Mesothelial cell of epicardium (in vitro differentiated cells): ENCODE results near the gene EMX1. TPM values are rescaled to one million over a fixed set of nuclear protein-coding genes. Genes with fewer than 3 reads are reported as not detected.

Experiments
- DNase-seq, 2 experiments: peaks; one replicate each; pipeline ENCODE4 v3.0.0; 2021; ENCODE audit warnings: low spot score in 2 of 2; ENCODE audit not compliant: unreplicated experiment in 2 of 2
- H3K27ac Mint-ChIP-seq: 2 replicates; pipeline ENCODE4 v1.8.0; 2021; ENCODE audit warnings: mixed read lengths
- H3K27me3 Mint-ChIP-seq: 2 replicates; pipeline ENCODE4 v1.8.0; 2021; ENCODE audit warnings: low read depth, mixed read lengths
- H3K36me3 Mint-ChIP-seq: 2 replicates; pipeline ENCODE4 v1.8.0; 2021; ENCODE audit warnings: mixed read lengths
- H3K4me1 Mint-ChIP-seq: 2 replicates; pipeline ENCODE4 v1.8.0; 2021; ENCODE audit warnings: mixed read lengths
- H3K4me3 Mint-ChIP-seq: 2 replicates; pipeline ENCODE4 v1.8.0; 2021; ENCODE audit warnings: mild to moderate bottlenecking, moderate library complexity, mixed read lengths
- H3K9me3 Mint-ChIP-seq: 2 replicates; pipeline ENCODE4 v1.8.0; 2021; ENCODE audit warnings: mixed read lengths
- CTCF ChIP-seq: fragments of 200-600 bp; sonication (generic); IDR thresholded peaks from one replicate; pipeline ENCODE4 v1.5.0; 2021; ENCODE audit warnings: antibody characterized with exemption; ENCODE audit not compliant: unreplicated experiment
- total RNA-seq: library from RNA; stranded (reverse); gene quantifications from 3 replicates; pipeline ENCODE4 v1.2.1, GENCODE V29; 2021

Gene EMX1
- total RNA-seq, 1 donor from 2014 or later: not detected

GRCh38 chr2:72915320-72915906 is 1.9 kb upstream of the EMX1 start:
- no peak for TF ChIP-seq CTCF
- peaks cover 18% of the 10 kb centered on the region for H3K4me1 Mint-ChIP-seq
- H3K36me3 Mint-ChIP-seq: no peaks in the 10 kb centered on the region
- H3K27me3 Mint-ChIP-seq: peaks cover 89% of the 10 kb centered on the region
- peak in 1 of 2 experiments; percentile 37 for DNase-seq
- peak overlapping the region; percentile 44 for H3K4me3 Mint-ChIP-seq
- no peak overlapping the region for H3K27ac Mint-ChIP-seq
- no peaks in the 10 kb centered on the region for H3K9me3 Mint-ChIP-seq

GRCh38 chr2:72915907-72916742 is 1.2 kb upstream of the EMX1 start:
- H3K27ac Mint-ChIP-seq: no peak overlapping the region
- DNase-seq: peak in 1 of 2 experiments; percentile 69
- H3K27me3 Mint-ChIP-seq: peaks cover 89% of the 10 kb centered on the region
- TF ChIP-seq CTCF: no peak
- H3K9me3 Mint-ChIP-seq: no peaks in the 10 kb centered on the region
- H3K36me3 Mint-ChIP-seq: no peaks in the 10 kb centered on the region
- H3K4me1 Mint-ChIP-seq: peaks cover 19% of the 10 kb centered on the region
- peak overlapping the region; percentile 68 for H3K4me3 Mint-ChIP-seq

DNA sequence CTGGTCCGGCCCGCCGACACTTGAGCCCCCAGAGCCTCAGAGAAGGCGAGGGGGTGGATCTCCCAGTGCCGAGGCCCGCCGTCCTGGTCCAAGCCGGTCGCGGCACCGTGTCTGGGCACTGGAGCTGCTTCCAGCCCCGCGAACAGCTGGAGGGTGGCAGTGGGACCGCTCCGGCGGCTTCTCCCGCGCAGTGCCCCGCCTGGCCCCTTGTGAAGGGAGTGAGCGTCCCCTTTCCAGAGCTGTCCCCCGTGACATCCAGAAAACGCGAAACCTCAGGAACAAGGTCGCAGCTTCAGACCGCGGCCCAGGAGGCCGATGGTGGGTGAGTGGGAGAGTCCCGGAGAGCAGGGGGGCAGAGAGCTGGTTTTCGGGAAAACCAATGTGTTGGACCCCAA is 579 bp upstream of the EMX1 start:
- peak in 1 of 2 experiments; percentile 44 for DNase-seq
- Mint-ChIP-seq H3K9me3 (no peaks in the 10 kb centered on the region), H3K27ac (no peak overlapping the region), H3K4me3 (peak overlapping the region; percentile 68), H3K4me1 (peaks cover 19% of the 10 kb centered on the region), H3K27me3 (peaks cover 89% of the 10 kb centered on the region), H3K36me3 (no peaks in the 10 kb centered on the region)
- TF ChIP-seq CTCF: no peak

DNA sequence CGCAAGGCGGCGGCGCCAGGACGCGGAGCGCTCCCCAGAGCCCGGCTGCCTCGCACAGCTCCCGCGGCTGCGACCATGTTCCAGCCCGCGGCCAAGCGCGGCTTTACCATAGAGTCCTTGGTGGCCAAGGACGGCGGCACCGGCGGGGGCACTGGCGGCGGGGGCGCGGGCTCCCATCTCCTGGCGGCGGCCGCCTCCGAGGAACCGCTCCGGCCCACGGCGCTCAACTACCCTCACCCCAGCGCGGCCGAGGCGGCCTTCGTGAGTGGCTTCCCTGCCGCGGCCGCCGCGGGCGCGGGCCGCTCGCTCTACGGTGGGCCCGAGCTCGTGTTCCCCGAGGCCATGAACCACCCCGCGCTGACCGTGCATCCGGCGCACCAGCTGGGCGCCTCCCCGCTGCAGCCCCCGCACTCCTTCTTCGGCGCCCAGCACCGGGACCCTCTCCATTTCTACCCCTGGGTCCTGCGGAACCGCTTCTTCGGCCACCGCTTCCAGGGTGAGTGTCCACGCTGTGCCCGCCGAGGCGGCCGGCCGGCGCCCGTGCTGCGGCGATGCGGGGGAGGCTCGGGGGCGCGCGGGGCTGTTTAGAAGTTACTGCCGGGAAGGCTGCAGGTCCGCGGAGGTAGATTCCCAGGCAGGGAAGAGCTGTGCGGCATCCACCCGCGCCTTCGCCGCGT is 696 bp downstream of the EMX1 start:
- TF ChIP-seq CTCF: no peak
- Mint-ChIP-seq H3K27ac (no peak overlapping the region), H3K27me3 (peaks cover 90% of the 10 kb centered on the region), H3K4me1 (peaks cover 19% of the 10 kb centered on the region), H3K4me3 (peak overlapping the region; percentile 42), H3K36me3 (no peaks in the 10 kb centered on the region), H3K9me3 (no peaks in the 10 kb centered on the region)
- DNase-seq: peak in 1 of 2 experiments; percentile 53

DNA sequence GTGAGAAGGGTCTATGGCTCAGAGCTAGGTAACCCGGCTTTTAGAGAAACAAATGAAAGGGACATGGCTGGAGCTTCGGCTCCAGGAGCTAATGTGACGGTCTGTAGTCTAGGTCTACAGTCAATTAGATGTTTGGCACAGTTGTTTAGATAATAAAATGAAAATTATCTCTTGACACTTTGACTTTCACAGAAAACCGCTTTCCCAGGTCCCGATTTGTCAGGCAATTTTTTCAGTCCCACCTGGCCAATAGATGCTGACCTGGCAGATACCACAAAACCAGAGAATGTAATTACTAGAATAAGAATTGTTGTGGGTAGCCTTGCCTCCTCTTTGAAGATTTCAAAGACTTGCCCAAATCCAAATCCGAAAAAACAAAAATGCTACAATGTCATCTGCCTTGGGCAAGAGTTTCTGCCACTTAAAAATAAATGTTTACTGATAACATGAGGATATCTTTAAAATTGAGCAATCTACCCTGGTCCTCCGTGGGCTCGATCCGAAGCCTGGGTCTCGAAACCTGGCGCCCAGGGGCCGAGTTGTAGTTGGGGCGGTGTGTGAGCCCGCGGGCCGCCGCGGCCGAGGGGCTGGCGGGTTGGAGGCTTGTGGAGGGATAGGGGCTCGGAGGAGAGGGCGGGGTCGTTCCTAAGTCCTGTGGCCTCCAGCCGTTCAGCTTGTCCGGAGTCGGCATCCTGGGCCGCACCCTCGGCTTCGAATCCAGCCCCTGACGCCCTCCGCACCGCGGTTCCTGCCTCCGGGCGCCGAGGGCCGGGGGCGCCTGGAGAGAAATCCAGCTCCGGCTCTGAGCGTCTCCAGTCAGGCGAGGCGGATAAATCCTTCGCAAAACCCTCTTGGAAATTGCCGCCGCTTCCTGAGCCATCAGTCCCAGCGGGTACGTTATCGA is 2.3 kb downstream of the EMX1 start:
- DNase-seq: peak in 1 of 2 experiments; percentile 50
- Mint-ChIP-seq H3K27ac (no peak overlapping the region), H3K4me3 (peak overlapping the region; percentile 53), H3K9me3 (no peaks in the 10 kb centered on the region), H3K4me1 (peaks cover 21% of the 10 kb centered on the region), H3K27me3 (peaks cover 90% of the 10 kb centered on the region), H3K36me3 (no peaks in the 10 kb centered on the region)
- no peak for TF ChIP-seq CTCF
